GM12878 (cell line): ENCODE measurements around the gene C1QB. TPM values are rescaled to one million over a fixed set of nuclear protein-coding genes. Genes with fewer than 3 reads are reported as not detected.
A peak's percentile ranks its signal among the peaks of the same experiment; 100 is the strongest.

Experiments
- BCL11A ChIP-seq: IDR thresholded peaks from 2 replicates; pipeline ENCODE4 v1.6.1; 2011; ENCODE audit warnings: low read depth, low read length
- CBFB ChIP-seq: IDR thresholded peaks from 2 replicates; pipeline ENCODE4 v1.6.1; 2016; ENCODE audit warnings: antibody characterized with exemption, low read depth
- CEBPB ChIP-seq, 2 experiments: fragments of 150-350 bp in 1 of 2; IDR thresholded peaks; 2 replicates each; pipeline ENCODE4 v1.6.1; 2012 to 2014; ENCODE audit warnings: low read depth in 2 of 2, low read length in 2 of 2, borderline replicate concordance in 1 of 2, inconsistent platforms in 1 of 2
- CHD2 ChIP-seq: IDR thresholded peaks from 2 replicates; pipeline ENCODE4 v1.6.1; 2011; ENCODE audit warnings: low read depth, low read length, improper control_type of control experiment, borderline replicate concordance
- CHD4 ChIP-seq: fragments of 200-600 bp; sonication (generic); IDR thresholded peaks from 2 replicates; pipeline ENCODE4 v1.6.1; 2016; ENCODE audit warnings: mild to moderate bottlenecking
- CTCF ChIP-seq, 3 experiments: IDR thresholded peaks in 2 of 3; conservative IDR thresholded peaks in 1 of 3; 2 replicates each; pipeline ENCODE4 v1.5.1; 2011; ENCODE audit warnings: low read depth in 3 of 3, low read length in 3 of 3, mild to moderate bottlenecking in 3 of 3, control low read depth in 2 of 3, moderate library complexity in 2 of 3, inconsistent platforms in 1 of 3, mixed read lengths in 1 of 3; ENCODE audit not compliant: control insufficient read depth in 2 of 3, insufficient read depth in 1 of 3; ENCODE audit errors: extremely low read depth in 1 of 3
- EGR1 ChIP-seq, 2 experiments: IDR thresholded peaks; 1 replicate in 1 of 2; 2 replicates in 1 of 2; pipeline ENCODE4 v1.6.1; 2011 to 2012; ENCODE audit warnings: low read depth in 2 of 2, low read length in 2 of 2, borderline replicate concordance in 1 of 2, mild to moderate bottlenecking in 1 of 2, moderate library complexity in 1 of 2
- GABPA ChIP-seq: IDR thresholded peaks from 2 replicates; pipeline ENCODE4 v1.6.1; 2014; ENCODE audit warnings: antibody characterized with exemption, low read depth, mild to moderate bottlenecking, inconsistent platforms
- KDM1A ChIP-seq: fragments of 200-600 bp; sonication (generic); IDR thresholded peaks from 2 replicates; pipeline ENCODE4 v1.6.1; 2016; ENCODE audit warnings: borderline replicate concordance
- NBN ChIP-seq: fragments of 450-650 bp; IDR thresholded peaks from 2 replicates; pipeline ENCODE4 v1.6.1; 2016
- POU2F2 ChIP-seq: IDR thresholded peaks from 3 replicates; pipeline ENCODE4 v1.6.1; 2011; ENCODE audit warnings: low read depth, mild to moderate bottlenecking, low read length, borderline replicate concordance
- RAD21 ChIP-seq: IDR thresholded peaks from 2 replicates; pipeline ENCODE4 v1.6.1; 2011; ENCODE audit warnings: mild to moderate bottlenecking, low read depth, low read length, moderate library complexity; ENCODE audit not compliant: insufficient read depth
- RAD51 ChIP-seq: fragments of 450-650 bp; IDR thresholded peaks from 2 replicates; pipeline ENCODE4 v1.6.1; 2016; ENCODE audit warnings: moderate library complexity, mild to moderate bottlenecking, inconsistent platforms
- RCOR1 ChIP-seq: conservative IDR thresholded peaks from 2 replicates; pipeline ENCODE4 v1.6.1; 2012; ENCODE audit warnings: low read depth, low read length, improper control_type of control experiment
- SIN3A ChIP-seq: IDR thresholded peaks from 2 replicates; pipeline ENCODE4 v1.6.1; 2012; ENCODE audit warnings: low read depth, low read length, improper control_type of control experiment
- SMAD5 ChIP-seq: IDR thresholded peaks from 2 replicates; pipeline ENCODE4 v1.6.1; 2016; ENCODE audit warnings: antibody characterized with exemption, low read depth
- SMC3 ChIP-seq: IDR thresholded peaks from 2 replicates; pipeline ENCODE4 v1.6.1; 2011; ENCODE audit warnings: low read length, improper control_type of control experiment, borderline replicate concordance
- polyA plus RNA-seq, 11 experiments: library from polyadenylated mRNA; depleted of rRNA in 4 of 11; unstranded in 6 of 11; stranded (reverse) in 5 of 11; fragments of >200 nt; fragmentation: Nextera tagmentation in 4 of 11; fragmentation: Illumina TruSeq in 1 of 11; extraction: Ambion mirVana in 4 of 11; extraction: Trizol in 1 of 11; gene quantifications; 1 replicate in 1 of 11; 2 replicates in 10 of 11; pipeline versions ENCODE4 v1.2.1 to v1.2.3, GENCODE V29; 2011 to 2016; ENCODE audit warnings: inconsistent platforms in 2 of 11, missing spikeins in 2 of 11, low read depth in 1 of 11
- total RNA-seq, 4 experiments: library from RNA; depleted of rRNA in 3 of 4; stranded (reverse); fragments of >200 nt in 3 of 4; fragmentation: Illumina TruSeq in 1 of 4; extraction: Trizol in 1 of 4; gene quantifications; 2 replicates each; pipeline versions ENCODE4 v1.2.1 to v1.2.3, GENCODE V29; 2013 to 2021
- TF ChIP-seq, protein P1 (sequence below): fragments of 450-650 bp; IDR thresholded peaks from 2 replicates; pipeline ENCODE4 v1.6.1; 2018; ENCODE audit warnings: borderline replicate concordance, mild to moderate bottlenecking; ENCODE audit not compliant: partially characterized antibody
- TF ChIP-seq, protein P2 (sequence below): fragments of 450-650 bp; IDR thresholded peaks from 2 replicates; pipeline ENCODE4 v1.6.1; 2017; ENCODE audit warnings: mild to moderate bottlenecking, low read depth, inconsistent platforms; ENCODE audit not compliant: poor library complexity, severe bottlenecking
- TF ChIP-seq, protein P3 (sequence below): fragments of 150-350 bp; IDR thresholded peaks from 2 replicates; pipeline ENCODE4 v1.6.1; 2016; ENCODE audit warnings: low read depth, low read length

C1QB gene
- total and polyA plus RNA-seq, 10 of the 15 experiments (the other 5 are each of a cell fraction or from before 2014, with no cell fraction given), result 0.62 TPM; not detected in 9

- TF ChIP-seq GABPA (no peak), SMC3 (peak; percentile 89), CBFB (no peak), BCL11A (no peak), NBN (no peak), CHD2 (no peak), CHD4 (no peak), RCOR1 (no peak), CTCF (IDR thresholded peaks at IDR 0.05 in 2 of 3, conservative IDR thresholded peaks at IDR 0.05 in 1 of 3; ENCODE audit: control insufficient read depth in 2 of 3, extremely low read depth in 1 of 3, insufficient read depth in 1 of 3, low read depth in 3 of 3, low read length in 3 of 3) (peak; percentile 83 to 93 (median 89)), RAD51 (no peak), CEBPB (IDR thresholded peaks at IDR 0.05; ENCODE audit: borderline replicate concordance in 1 of 2, low read depth in 2 of 2, low read length in 2 of 2) (no peak), EGR1 (IDR thresholded peaks at IDR 0.05; ENCODE audit: borderline replicate concordance in 1 of 2, low read depth in 2 of 2, low read length in 2 of 2) (0 out of 3 replicates have a peak, but pooled peaks of 1 of the 2 experiments have one; percentile 12), RAD21 (peak; percentile 77), KDM1A (no peak), SIN3A (no peak), SMAD5 (no peak), POU2F2 (no peak)
- TF ChIP-seq, protein P1, sequence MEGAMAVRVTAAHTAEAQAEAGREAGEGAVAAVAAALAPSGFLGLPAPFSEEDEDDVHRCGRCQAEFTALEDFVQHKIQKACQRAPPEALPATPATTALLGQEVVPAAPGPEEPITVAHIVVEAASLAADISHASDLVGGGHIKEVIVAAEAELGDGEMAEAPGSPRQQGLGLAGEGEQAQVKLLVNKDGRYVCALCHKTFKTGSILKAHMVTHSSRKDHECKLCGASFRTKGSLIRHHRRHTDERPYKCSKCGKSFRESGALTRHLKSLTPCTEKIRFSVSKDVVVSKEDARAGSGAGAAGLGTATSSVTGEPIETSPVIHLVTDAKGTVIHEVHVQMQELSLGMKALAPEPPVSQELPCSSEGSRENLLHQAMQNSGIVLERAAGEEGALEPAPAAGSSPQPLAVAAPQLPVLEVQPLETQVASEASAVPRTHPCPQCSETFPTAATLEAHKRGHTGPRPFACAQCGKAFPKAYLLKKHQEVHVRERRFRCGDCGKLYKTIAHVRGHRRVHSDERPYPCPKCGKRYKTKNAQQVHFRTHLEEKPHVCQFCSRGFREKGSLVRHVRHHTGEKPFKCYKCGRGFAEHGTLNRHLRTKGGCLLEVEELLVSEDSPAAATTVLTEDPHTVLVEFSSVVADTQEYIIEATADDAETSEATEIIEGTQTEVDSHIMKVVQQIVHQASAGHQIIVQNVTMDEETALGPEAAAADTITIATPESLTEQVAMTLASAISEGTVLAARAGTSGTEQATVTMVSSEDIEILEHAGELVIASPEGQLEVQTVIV, result no peak
- TF ChIP-seq, protein P2, sequence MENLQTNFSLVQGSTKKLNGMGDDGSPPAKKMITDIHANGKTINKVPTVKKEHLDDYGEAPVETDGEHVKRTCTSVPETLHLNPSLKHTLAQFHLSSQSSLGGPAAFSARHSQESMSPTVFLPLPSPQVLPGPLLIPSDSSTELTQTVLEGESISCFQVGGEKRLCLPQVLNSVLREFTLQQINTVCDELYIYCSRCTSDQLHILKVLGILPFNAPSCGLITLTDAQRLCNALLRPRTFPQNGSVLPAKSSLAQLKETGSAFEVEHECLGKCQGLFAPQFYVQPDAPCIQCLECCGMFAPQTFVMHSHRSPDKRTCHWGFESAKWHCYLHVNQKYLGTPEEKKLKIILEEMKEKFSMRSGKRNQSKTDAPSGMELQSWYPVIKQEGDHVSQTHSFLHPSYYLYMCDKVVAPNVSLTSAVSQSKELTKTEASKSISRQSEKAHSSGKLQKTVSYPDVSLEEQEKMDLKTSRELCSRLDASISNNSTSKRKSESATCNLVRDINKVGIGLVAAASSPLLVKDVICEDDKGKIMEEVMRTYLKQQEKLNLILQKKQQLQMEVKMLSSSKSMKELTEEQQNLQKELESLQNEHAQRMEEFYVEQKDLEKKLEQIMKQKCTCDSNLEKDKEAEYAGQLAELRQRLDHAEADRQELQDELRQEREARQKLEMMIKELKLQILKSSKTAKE, result no peak
- TF ChIP-seq, protein P3, sequence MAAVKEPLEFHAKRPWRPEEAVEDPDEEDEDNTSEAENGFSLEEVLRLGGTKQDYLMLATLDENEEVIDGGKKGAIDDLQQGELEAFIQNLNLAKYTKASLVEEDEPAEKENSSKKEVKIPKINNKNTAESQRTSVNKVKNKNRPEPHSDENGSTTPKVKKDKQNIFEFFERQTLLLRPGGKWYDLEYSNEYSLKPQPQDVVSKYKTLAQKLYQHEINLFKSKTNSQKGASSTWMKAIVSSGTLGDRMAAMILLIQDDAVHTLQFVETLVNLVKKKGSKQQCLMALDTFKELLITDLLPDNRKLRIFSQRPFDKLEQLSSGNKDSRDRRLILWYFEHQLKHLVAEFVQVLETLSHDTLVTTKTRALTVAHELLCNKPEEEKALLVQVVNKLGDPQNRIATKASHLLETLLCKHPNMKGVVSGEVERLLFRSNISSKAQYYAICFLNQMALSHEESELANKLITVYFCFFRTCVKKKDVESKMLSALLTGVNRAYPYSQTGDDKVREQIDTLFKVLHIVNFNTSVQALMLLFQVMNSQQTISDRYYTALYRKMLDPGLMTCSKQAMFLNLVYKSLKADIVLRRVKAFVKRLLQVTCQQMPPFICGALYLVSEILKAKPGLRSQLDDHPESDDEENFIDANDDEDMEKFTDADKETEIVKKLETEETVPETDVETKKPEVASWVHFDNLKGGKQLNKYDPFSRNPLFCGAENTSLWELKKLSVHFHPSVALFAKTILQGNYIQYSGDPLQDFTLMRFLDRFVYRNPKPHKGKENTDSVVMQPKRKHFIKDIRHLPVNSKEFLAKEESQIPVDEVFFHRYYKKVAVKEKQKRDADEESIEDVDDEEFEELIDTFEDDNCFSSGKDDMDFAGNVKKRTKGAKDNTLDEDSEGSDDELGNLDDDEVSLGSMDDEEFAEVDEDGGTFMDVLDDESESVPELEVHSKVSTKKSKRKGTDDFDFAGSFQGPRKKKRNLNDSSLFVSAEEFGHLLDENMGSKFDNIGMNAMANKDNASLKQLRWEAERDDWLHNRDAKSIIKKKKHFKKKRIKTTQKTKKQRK, result no peak
Measured at GRCh38 chr1:22641906-22642636, 11.0 kb upstream of the C1QB start (continued).
